GM18873 (cell line): ENCODE measurements around the gene CSRNP2.
A peak's percentile ranks its signal among the peaks of the same experiment; 100 is the strongest.
"Not testable (repeated sequence)": the region's sequence is repeated elsewhere in the genome, so short reads cannot be mapped to it uniquely, and the experiment has no call there.

ENCODE experiments used
- ATAC-seq: cut with Tn5 transposase; IDR thresholded peaks from one replicate; pipeline ENCODE4 v1.9.1; 2021; ENCODE audit warnings: mild to moderate bottlenecking, moderate library complexity, moderate number of reproducible peaks; ENCODE audit not compliant: unreplicated experiment, low FRiP score

The CSRNP2 gene

DNA sequence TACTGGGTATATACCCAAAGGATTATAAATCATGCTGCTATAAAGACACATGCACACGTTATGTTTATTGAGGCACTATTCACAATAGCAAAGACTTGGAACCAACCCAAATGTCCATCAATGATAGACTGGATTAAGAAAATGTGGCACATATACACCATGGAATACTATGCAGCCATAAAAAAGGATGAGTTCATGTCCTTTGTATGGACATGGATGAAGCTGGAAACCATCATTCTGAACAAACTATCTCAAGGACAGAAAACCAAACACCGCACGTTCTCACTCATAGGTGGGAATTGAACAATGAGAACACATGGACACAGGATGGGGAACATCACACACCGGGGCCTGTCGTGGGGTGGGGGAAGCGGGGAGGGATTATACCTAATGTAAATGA, 4.5 kb downstream of the CSRNP2 start:
- not testable (repeated sequence) for ATAC-seq

DNA sequence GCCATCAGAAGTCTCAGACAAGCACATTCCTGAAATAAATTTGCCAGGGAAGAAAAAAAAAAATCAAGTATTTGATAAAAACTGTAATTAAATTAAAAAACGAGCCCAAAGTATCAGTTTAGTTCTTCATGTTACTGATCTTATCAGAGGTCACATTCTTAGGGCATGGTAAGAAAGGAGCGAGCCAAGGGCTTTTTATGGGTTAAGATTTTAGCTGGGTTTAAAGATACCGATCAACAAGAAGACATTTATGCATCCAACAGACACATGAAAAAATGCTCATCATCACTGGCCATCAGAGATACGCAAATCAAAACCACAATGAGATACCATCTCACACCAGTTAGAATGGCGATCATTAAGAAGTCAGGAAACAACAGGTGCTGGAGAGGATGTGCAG, 5.0 kb downstream of the CSRNP2 start:
- not testable (repeated sequence) for ATAC-seq

DNA sequence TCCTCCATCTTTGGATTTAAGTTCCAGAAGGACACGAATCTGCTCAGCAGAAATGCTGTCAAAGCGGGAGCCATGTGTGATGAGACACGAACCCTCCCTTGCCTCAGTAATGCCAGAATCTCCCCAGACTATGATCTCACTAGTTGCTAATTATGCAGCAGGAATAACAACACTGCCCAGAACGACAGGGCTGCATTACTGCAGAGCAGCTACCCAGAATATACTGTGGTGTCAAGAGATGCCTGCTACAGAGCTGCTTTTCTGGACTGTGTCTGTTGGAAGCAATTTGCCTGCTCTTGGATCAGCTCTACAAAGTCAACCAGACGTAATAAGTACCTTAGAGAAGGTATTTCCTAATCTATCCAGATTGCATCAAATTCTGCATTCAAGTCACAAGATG, 5.5 kb downstream of the CSRNP2 start:
- no peak for ATAC-seq

DNA sequence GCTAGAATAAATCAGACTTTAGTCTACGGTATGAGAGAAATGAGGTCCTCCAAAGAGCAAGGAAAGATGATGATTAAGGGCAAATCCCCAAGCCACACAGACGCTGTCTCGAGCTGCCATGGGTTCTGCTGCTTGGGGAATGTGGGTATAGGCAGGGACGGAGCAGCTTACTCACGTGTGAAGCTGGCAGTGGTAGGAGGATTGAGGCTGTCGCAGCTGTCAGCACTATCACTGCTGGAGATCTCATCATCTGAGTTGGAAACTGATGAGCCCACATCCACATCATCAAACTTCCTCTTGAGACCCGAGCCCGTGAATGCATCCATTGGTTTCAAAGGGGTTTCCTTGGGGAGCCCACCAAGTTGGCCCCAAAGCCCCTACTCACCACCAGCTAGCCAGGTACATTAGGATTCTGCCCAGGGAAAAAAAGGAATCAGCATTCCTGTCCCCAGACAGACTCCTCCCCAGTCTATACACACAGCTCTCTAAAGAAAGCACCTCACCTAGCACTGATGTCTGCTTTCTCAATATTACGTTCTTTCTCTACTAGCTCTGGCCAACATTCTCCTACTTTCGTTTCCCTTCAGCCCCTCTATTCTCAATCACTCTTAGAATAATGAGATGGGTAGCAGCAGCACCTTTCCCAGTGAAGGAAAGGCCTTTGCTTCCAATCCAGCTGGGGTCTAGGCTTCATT, 7.0 kb downstream of the CSRNP2 start:
- no peak for ATAC-seq

DNA sequence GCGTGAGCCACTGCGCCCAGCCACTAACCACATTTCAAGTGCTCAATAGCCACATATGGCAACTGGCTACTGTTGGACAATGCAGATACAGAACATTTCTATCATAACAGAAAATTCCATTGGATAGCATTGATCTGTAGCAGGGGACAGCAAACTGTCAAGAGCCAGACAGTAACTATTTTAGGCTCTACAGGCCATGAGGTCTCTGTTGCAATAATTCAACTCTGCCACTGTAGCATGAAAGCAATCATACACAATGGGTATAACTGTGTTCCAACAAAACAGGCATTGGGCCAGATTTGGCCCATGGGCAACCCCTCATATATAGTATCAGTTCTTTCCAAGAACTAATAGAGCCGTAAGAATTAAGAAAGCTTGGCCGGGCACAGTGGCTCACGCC, 8.0 kb downstream of the CSRNP2 start:
- ATAC-seq, result no peak

DNA sequence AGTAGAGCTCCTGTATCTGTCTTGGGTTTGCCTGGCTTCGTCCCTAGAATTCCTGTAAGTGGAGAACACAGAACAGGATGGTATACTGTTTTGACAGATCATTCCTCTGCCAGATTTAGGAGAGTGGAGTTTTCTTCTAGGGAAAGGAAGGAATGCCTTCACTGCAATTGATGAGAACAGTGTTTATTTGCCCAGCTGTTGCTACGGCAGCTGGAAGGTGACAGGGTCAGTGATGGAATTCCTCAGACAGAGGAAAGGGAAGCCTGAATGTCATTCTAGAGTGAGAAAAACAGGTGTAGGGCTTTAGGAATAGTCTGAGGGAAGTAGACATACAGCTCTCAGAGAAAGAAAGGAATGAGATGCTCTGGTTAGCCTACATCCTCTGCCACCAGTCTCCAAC, 11.7 kb downstream of the CSRNP2 start:
- ATAC-seq, result no peak

DNA sequence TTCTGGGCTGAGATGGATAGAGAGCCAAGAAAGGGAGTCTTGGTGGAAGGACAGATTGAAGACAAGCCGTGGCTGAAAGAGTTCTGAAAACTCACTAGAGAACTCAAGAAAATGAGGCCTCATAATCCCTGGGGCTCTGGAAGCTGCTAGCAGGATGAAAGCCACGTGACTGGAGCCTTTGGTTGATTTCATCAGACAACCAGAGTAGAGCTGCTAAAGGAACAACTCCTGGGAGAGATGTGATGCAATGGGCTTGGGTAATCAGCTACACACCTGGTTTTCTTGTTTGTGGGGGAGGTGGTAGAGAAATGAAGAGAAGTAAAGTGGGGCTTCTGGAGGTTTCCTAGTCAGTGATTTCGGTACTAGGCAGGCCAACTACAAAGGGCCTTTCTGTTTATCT, 13.4 kb downstream of the CSRNP2 start:
- ATAC-seq, result no peak

DNA sequence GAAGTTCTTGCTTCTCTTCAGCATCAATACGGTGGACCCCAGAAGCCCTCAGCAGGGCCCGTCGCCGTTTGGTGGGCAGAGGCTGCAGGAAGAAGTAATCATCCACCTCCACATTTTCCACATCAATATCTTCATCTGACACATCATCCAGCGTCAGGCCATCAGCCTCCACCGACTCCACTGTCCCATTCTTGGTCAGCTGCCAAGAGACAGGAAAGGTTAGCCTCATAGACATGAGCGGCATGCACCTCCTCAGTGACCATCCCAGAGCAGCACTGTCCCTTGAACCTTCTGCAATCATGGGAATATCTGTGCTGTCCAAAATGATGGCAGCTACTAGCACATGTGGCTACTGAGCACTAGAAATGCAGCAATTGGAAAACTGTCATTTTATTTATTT, 15.6 kb downstream of the CSRNP2 start:
- ATAC-seq, result no peak

DNA sequence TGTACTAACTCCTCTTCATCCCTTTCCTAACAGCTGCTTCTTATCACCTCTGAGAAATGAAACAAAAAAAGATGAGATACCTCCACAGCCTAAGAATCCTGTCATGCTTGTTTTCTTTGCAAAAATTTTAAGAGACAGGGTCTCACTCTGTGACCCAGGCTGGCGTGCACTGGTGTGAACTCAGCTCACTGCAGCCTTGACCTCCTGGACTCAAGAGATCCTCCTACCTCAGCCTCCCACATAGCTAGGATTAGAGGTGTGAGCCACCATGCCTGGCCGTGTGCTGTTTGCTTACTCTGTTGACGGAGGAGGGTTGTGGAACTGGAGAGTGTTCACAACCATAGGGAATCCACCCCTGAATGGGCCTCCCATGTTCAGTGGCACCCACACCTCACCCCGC, 16.2 kb downstream of the CSRNP2 start:
- no peak for ATAC-seq

DNA sequence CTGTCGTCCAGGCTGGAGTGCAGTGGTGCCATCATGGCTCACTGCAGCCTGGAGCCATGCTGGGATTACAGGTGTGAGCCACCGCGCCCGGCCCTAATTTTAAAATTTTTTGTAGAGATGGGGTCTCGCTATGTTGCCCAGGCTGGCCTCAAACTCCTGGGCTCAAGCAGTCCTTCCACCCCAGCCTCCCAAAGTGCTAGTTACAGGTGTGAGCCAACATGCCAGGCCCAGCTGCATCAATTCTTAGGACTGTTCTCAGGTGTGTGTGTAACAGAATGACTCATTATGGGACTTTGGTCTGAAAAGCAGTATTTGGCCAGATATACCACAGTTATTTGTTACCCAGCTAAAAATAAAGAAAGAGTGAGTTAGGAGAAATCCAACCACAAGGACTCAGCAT, 17.9 kb downstream of the CSRNP2 start:
- ATAC-seq, result no peak

DNA sequence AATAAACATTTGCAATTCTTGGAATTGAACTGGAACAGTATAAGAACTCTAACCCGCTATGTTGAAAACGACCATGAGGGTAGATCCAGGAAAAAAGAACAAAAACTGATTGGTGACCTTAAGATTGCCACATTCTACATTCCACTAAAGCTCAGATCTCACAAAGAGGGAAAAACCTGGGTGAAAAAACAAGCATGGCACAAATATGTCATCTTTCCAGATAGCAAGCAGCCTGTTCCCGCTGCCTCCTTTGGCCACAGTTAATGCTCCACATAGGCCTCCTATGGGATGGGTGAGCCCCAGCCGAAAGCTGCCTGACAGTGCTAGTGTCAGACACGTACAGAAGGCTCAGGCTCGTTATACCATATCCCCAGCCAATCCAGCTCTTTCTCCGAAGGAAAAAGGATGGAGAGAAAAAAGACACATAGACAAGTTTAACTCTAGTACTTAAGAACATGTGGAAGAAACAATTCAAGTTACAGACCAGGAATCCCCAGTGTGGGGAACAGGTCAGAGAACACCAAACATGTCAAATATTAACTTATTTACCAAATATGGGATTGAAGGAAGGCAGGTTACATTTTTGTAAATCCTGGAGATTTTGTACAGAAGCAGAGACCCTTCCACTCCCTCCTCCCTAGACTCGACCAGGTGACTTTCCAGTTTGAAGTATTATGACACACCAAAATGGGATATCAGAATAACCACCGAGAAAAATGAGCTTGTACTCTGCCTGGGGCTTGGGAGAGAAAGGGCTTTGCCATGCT, 20.6 kb downstream of the CSRNP2 start:
- ATAC-seq, result no peak

DNA sequence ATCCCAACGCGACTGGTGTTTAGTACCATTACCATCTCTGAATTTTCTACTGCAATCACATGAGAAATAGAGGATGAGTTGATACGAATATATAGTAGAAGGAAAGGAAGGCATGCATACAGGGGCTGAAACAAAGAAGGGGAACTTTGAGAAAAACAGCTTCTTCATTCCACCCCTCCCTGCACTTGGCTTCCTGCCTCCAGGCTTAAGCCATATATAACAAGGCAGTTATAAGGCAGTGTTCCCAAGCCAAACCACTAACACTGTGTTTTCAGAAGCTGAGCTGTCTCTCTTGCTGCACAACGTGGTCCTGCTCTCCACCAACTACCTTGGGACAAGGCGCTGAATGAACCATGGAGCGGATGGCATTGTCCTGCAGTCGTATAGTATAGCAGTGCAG, 24.3 kb downstream of the CSRNP2 start:
- ATAC-seq, result no peak

DNA sequence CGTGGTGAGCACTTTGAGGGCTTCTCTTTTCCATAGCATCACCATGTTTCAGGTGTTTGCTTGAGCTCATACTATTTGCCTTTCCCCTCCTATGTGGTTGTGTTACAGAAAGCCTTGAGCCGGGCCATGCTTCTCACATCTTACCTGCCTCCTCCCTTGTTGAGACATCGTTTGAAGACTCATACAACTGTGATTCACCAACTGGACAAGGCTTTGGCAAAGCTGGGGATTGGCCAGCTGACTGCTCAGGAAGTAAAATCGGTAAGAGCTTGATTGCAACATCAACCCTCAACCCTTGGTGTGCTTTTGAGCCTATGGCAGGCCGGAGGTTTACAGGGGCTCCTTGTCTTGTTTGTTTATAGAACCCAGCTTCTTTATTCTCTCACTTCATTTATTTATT, 27.2 kb downstream of the CSRNP2 start:
- ATAC-seq, result no peak

DNA sequence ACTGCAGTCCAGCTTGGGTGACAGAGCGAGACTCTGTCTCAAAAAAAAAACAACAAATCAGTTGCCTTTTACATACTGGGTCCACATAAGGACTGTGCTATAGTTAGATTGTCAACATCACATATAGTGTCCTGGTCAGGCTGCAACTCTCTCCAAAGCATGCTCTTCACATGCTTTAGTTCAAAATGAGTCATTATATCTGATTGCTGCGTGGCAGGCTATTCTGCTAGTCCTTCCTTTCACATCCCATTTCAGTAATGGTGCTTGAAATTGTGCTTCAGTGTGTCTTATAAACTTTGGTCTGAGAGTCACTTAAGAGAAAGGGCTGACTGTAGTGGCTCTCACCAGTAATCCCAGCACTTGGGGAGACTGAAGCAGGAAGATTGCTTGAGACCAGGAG, 28.3 kb downstream of the CSRNP2 start:
- ATAC-seq, result no peak

DNA sequence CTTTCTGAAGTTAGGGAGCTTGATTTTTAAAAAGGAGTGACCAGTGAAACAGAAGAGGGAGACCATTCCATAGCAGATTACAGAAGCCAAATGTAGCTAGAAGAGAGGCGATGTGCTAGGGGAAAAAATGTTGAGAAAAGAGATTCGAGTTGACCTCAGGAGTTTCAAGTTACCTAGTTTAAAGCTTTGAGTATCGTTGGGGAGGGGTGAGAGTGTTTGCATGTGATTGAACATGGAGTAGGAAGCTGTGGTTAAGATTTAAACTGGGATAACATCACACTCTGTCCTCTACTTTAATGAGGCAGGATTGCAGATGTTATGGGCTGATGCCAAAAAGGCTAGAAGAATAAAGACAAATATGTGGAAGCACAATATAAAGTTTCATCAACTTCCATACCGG, 31.6 kb downstream of the CSRNP2 start:
- no peak for ATAC-seq

DNA sequence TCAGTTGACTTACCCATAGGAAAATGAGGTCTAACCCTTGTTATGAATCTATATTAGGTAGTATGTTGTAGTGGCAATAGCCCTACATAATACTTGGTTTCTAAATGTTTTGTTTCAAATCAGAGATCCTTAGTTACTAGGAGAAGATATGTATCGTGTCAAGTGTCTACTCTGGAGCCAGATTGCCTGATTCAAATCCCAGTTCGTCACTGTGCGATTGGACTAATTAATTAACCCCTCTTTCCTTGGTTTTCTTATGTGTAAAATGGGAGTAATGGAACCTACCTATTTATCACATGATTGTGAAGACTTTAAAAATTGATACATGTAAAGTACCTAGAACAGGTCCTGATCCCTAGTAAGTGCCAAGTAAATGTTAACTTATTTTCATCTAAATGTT, 33.9 kb downstream of the CSRNP2 start:
- ATAC-seq, result no peak

DNA sequence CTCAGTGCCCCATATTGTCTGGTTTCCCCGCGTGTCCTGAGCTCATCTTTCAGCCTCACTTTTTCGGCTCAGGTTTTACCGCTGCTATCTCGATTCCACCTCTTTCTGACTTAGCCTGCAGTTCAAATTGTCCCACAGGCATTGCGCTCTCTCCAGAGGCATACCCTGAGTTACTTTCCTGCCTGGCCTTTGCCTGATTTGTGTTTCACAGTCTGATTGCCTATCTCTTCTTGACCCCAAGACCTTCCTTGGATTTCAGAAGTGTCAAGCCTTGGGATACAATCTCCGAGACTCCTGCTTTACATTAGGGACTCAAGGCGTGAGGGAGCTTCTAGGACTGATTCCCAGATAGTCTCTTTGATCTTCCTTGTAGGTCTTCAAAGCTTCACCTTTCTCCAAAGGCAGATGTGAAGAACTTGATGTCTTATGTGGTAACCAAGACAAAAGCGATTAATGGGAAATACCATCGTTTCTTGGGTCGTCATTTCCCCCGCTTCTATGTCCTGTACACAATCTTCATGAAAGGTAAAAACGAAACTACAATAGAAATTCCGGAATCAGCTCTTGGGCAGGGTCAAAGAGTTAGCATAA, 34.6 kb downstream of the CSRNP2 start:
- no peak for ATAC-seq

DNA sequence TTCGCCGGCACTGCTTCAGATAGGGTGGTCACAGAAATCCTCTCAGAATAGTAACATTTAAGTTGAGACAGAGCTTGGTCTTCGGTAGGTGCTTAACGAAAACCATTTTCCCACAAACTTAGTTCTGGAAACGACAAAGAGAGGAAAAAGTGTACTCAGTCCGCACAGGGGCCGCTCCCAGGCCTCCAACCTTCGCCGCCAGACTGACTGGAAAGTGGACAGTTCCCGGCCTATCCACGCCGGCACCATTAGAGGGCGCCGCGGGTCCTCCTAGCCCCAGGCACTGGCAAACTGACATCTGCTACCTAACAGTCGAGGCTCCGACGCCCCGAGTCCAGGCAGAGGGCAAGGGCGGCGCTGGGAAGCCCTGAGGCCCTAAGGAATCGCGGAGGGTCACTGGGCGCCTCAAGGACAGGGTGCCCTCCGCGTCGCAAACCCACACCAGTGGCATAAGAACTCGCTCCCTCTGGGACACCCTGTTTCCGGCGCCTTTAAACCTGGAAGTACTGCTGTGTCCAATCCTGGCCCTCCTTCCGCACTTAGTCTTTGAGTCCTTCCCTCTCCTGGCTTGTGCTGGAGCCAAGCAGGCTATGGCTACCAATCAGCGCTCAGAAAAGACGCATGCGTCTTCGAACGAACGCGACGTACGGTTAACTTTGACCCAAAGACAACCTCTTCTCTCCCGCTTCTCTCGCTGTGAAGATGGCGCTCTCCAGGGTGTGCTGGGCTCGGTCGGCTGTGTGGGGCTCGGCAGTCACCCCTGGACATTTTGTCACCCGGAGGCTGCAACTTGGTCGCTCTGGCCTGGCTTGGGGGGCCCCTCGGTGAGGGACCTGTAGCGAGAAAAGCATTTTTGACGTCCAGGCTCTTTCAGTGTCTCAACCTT, 35.5 kb downstream of the CSRNP2 start, which contains the start of gene LETMD1:
Gene LETMD1 (plus strand): TSS at position 673 of the 886 bp plus-strand sequence. CDS start 30 bp downstream, at position 703.
- ATAC-seq, result peak; percentile 97

DNA sequence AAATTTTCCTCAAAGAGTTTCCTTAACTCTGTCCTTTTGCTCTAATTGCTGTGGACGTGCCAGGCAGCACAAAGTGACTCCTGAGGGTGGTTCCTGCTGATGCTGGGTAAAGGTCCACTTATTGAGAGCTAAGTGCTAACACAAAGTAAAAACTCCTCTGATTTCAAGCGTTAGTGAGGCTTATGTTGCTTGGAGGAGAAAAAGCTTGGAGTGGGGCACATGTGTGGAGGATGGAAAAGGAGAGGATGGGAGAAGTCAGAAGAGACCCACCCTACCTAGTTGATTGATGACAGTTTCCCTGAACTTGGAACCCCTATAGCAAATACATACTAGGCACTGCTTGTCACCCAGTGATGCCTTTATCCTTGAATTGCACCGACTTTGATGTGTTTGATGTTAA, 47.1 kb downstream of the CSRNP2 start:
- no peak for ATAC-seq

DNA sequence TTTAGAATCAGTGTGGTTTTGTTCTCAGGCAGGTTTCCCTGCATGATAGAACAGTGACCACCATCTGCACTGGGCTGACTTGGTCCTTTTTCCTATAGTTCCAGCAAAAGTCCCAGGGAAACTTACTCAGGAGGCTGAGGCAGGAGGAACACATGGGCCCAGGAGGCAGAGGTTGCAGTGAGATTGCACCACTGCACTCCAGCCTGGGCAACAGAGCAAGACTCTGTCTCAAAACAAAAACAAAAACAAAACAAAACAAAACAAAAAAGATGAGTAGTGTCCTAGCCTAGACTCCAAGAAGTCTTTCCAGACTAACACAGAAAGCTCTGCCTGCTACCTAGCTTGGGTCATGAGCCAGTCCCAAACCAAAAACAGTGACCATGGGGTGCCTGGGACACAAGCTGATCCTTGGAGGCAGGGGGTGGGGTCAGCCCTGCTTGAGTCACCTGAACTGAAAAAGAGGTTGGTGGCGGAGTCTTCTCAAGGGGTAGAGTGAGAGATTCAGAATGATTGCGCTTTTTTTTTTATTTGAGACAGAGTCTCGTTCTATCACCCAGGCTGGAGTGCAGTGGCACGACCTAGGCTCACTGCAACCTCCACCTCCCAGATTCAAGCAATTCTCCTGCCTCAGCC, 49.8 kb downstream of the CSRNP2 start:
- ATAC-seq, result no peak
